GM11168 (cell line): ENCODE data around the gene SRPX.

Source experiments
- in situ Hi-C: fragments of 300-500 bp; cut with MboI; formaldehyde crosslinking; loops from one replicate; pipeline ENCODE4 v1.12.0; 2022; ENCODE audit warnings: low sequenced_read_pairs; ENCODE audit not compliant: unreplicated experiment

The SRPX gene

GRCh38 chrX:38102240-38102639, 118.4 kb downstream of the SRPX start:
- in situ Hi-C loops, result no loop called here

GRCh38 chrX:38099688-38100087, 121.0 kb downstream of the SRPX start:
- in situ Hi-C loops, result no loop called here
